GM06990 (cell line): ENCODE measurements around the gene SPARC.
"Not testable (repeated sequence)": the region's sequence is repeated elsewhere in the genome, so short reads cannot be mapped to it uniquely, and the experiment has no call there.

Experiments
- DNase-seq: peaks from one replicate; pipeline ENCODE4 v3.0.0-alpha.2; 2011; ENCODE audit not compliant: insufficient read length; ENCODE audit errors: extremely low read depth
- H3K27me3 ChIP-seq: replicated peaks from 2 replicates; pipeline ENCODE4 v1.6.0; 2011; ENCODE audit warnings: low read length; ENCODE audit not compliant: control insufficient read depth, insufficient read depth
- H3K36me3 ChIP-seq: 2 replicates; pipeline ENCODE4 v1.5.1; 2011; ENCODE audit warnings: low read length; ENCODE audit not compliant: control insufficient read depth, insufficient read depth
- H3K4me3 ChIP-seq: replicated peaks from 2 replicates; pipeline ENCODE4 v1.5.1; 2011; ENCODE audit warnings: low read depth, mild to moderate bottlenecking, control low read depth, low read length
- TF ChIP-seq, protein P1 (sequence below): IDR thresholded peaks from 2 replicates; pipeline ENCODE4 v1.5.1; 2011; ENCODE audit warnings: low read length, control low read depth, mild to moderate bottlenecking, inconsistent platforms; ENCODE audit not compliant: insufficient read depth, poor library complexity, severe bottlenecking

SPARC gene

GRCh38 chr5:151692312-151692711 lies 5.6 kb upstream of the SPARC start:
- TF ChIP-seq, protein P1, sequence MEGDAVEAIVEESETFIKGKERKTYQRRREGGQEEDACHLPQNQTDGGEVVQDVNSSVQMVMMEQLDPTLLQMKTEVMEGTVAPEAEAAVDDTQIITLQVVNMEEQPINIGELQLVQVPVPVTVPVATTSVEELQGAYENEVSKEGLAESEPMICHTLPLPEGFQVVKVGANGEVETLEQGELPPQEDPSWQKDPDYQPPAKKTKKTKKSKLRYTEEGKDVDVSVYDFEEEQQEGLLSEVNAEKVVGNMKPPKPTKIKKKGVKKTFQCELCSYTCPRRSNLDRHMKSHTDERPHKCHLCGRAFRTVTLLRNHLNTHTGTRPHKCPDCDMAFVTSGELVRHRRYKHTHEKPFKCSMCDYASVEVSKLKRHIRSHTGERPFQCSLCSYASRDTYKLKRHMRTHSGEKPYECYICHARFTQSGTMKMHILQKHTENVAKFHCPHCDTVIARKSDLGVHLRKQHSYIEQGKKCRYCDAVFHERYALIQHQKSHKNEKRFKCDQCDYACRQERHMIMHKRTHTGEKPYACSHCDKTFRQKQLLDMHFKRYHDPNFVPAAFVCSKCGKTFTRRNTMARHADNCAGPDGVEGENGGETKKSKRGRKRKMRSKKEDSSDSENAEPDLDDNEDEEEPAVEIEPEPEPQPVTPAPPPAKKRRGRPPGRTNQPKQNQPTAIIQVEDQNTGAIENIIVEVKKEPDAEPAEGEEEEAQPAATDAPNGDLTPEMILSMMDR: no peak
- no peaks in the 10 kb centered on the region for H3K27me3 ChIP-seq
- no peaks in the 10 kb centered on the region for H3K36me3 ChIP-seq
- no peak overlapping the region for H3K4me3 ChIP-seq
- no peak for DNase-seq

DNA sequence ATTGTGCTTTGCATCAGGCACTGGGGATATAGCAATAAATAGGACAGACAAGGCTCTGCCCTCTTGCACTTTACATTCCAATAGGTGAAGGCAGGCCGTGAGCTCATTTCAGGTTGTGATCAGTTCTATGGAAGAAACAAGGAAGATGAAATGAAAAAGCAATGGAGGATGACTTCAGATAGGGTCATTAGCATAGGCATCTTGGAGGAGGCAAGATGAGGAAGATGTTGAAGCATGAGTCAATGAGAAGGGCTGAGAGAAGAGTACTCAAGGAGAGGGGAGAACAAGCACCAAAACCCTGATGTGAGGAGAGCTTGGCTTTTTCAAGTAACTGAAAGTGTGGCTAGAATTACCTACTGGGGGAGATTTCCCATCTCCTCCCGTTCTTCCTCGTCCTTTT lies 5.0 kb upstream of the SPARC start:
- Histone ChIP-seq H3K36me3 (no peaks in the 10 kb centered on the region), H3K4me3 (no peak overlapping the region), H3K27me3 (no peaks in the 10 kb centered on the region)
- TF ChIP-seq, protein P1: no peak
- DNase-seq: no peak

GRCh38 chr5:151689591-151689990 lies 2.9 kb upstream of the SPARC start:
- not testable (repeated sequence) for H3K4me3 ChIP-seq, H3K27me3 ChIP-seq, DNase-seq, H3K36me3 ChIP-seq

DNA sequence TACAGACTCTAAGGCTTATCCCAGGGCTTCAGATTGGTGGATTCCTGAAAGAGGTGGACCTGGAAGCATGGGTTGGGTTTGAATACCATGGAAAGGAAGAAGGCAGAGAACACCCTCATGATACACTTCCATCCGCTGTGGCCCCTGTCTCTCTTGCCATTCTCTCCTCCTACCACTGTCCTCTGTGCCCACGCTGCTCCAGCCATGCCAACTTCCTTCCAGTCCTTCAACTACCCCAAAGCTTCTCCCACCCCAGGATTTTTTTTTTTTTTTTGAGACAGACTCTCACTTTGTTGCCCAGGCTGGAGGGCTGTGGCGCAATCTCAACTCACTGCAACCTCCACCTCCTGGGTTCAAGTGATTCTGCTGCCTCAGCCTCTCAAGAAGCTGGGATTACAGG lies 1.7 kb upstream of the SPARC start:
- Histone ChIP-seq H3K27me3 (no peaks in the 10 kb centered on the region), H3K36me3 (no peaks in the 10 kb centered on the region), H3K4me3 (no peak overlapping the region)
- no peak for DNase-seq
- TF ChIP-seq, protein P1: no peak

DNA sequence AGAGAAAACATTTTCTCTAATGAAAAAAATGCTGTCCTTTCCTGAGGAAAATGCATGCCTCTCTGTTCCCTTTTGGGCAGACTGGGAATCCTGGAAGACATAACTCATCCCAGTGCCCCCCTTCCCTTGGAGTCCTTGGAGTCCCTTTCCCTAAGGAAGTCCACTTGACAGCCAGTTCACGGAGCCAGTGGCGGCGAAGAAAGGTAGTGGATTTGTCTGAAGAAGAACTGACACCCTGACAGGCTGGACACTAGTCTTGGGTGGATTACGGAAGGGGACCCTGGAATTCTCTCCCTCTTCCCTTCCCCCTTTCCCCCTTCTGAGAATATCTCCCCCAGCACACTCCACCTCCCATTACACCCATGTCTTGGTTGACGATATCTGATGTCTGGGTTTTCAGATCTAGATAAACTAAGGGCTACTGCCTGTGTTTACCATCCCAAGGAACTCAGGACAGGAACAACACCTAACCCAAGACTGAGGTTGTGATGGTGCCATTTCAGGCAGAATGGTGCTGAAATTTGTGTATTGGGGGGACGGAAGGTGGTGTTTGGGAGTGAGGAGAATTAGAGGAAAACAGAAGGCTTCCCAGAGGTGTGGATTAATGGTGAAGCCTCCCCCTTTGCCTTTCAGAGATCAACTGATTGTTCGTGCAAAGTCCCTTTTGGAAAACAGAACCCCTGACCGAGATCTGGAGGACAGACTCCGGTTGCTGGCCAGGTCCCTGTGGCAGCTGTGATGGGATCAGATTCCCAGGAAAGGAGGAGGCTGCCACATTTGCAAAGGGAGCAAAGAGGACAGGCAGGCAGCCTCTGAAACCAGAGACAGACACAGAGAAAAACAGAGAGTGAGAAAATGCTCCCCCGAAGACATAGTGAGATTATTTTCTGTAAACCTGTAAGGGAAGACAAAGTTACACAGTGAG lies 704 bp downstream of the SPARC start:
- TF ChIP-seq, protein P1: no peak
- Histone ChIP-seq H3K27me3 (no peaks in the 10 kb centered on the region), H3K36me3 (no peaks in the 10 kb centered on the region; the same call in 1 of the 2 replicates), H3K4me3 (peak overlapping the region; percentile 76)
- DNase-seq: no peak

DNA sequence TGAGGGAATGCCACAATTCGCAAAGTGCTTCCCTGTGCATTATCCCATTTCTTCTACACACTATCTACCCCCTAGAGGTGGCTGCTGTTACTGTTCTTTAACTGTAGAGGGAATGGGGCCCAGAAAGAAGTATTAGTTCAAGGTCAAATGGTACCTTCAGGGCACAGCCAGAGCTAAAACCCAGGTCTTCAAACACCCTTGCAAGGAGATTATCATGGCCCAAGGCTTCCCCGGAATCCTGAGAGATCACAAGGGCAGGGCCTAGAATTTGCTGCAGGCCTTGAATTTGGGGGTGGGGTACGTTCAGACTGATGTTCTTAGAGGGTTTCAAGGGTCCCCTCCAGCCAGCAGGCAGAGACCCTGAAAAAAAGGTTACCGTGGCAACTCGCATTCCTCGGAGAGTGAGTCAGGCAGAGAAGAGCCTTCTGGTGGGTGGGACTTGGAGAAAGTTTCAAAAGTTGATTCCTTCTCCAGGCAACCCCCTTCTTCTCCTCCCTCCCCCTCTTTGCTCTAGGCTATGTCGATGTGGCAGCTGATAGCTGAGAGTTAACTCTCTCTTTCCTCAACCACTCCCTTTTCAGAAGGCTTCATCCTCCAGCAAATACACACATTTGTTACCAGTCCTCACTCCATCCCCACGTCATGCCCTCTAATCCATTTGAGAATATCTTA lies 1.9 kb downstream of the SPARC start:
- Histone ChIP-seq H3K36me3 (no peaks in the 10 kb centered on the region; the same call in 1 of the 2 replicates), H3K4me3 (peak overlapping the region; percentile 76), H3K27me3 (no peaks in the 10 kb centered on the region)
- no peak for DNase-seq
- TF ChIP-seq, protein P1: peak; percentile 41
